ENCODE data around the gene TMEM79.

Gene TMEM79

GRCh38 chr1:156249593-156249992 is 34.5 kb upstream of the TMEM79 start:
- Histone ChIP-seq H3K4me3 (no peak overlapping the region), H3K27ac (no peak overlapping the region)
- no peak for TF ChIP-seq CTCF (IDR thresholded peaks at IDR 0.05)
- DNase-seq (ENCODE audit: low spot score), result no peak

GRCh38 chr1:156251527-156251926 is 32.6 kb upstream of the TMEM79 start:
- no peak overlapping the region for H3K4me3 ChIP-seq
- no peak for TF ChIP-seq CTCF (IDR thresholded peaks at IDR 0.05)
- H3K27ac ChIP-seq, result no peak overlapping the region
- no peak for DNase-seq (ENCODE audit: low spot score)

- no peak for DNase-seq (ENCODE audit: low spot score)
- no peak for TF ChIP-seq CTCF (IDR thresholded peaks at IDR 0.05)
- no peak overlapping the region for H3K27ac ChIP-seq
- no peak overlapping the region for H3K4me3 ChIP-seq
Measured at GRCh38 chr1:156253634-156254033, 30.5 kb upstream of the TMEM79 start.

- no peak overlapping the region for H3K4me3 ChIP-seq
- DNase-seq (ENCODE audit: low spot score), result no peak
- no peak for TF ChIP-seq CTCF (IDR thresholded peaks at IDR 0.05)
- no peak overlapping the region for H3K27ac ChIP-seq
Measured at GRCh38 chr1:156257711-156258110, 26.4 kb upstream of the TMEM79 start.

- no peak for TF ChIP-seq CTCF (IDR thresholded peaks at IDR 0.05)
- Histone ChIP-seq H3K27ac (no peak overlapping the region), H3K4me3 (no peak overlapping the region)
- no peak for DNase-seq (ENCODE audit: low spot score)
Measured at GRCh38 chr1:156258859-156259258, 25.3 kb upstream of the TMEM79 start.

DNA sequence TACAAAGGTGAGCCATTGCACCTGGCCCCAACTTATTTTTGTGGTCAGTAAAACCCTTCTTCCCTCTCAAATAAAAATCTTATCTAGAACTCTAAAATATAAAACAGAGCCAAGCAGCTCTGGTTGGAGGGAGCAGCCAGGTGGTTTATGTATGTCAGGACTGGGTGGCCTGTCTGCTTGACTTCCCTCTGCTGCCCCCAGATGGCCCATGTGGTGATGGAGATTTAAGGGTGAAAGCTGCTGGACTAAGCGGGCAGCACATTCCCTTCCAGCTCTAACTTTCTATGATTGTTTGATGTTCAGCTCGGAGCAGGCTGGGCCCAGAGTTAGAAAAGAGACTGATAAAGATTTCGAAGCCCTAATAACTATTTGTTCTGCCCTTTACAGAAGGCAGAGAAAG is 24.3 kb upstream of the TMEM79 start:
- no peak overlapping the region for H3K27ac ChIP-seq
- H3K4me3 ChIP-seq, result no peak overlapping the region
- DNase-seq (ENCODE audit: low spot score), result no peak
- TF ChIP-seq CTCF (IDR thresholded peaks at IDR 0.05), result no peak

DNA sequence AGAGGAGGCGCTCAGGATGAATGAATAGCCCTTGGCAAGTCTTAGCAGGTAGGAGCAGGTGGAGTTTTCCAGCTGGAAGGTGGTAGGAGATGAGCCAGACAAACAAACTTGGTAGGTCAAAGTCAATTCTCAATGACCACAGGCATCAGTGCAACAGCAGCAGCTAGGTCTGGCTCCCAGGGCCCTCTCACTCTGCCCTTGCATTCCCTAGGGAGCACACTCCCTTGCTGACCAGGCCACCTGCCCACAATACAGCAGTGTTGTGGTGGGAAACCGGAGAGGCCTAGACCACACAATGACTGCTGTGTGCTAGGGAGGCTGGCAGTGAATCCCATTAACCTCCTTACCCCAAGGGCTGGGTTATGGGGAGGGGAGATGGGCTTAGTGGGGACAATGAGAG is 23.2 kb upstream of the TMEM79 start:
- TF ChIP-seq CTCF (IDR thresholded peaks at IDR 0.05), result no peak
- Histone ChIP-seq H3K4me3 (no peak overlapping the region), H3K27ac (no peak overlapping the region)
- no peak for DNase-seq (ENCODE audit: low spot score)
